T follicular helper cell (primary cell): Measurements from ENCODE around the gene DSG2.

Source experiments
- DNase-seq: peaks from one replicate; pipeline ENCODE4 v3.0.0-alpha.2; 2020; ENCODE audit warnings: low read depth

DSG2 gene

GRCh38 chr18:31555971-31556747 lies 58.2 kb downstream of the DSG2 start:
- peak; percentile 2 for DNase-seq

- no peak for DNase-seq
Observed at GRCh38 chr18:31557446-31557845, 59.5 kb downstream of the DSG2 start.

GRCh38 chr18:31558567-31558966 lies 60.6 kb downstream of the DSG2 start:
- DNase-seq, result no peak

GRCh38 chr18:31562726-31563125 lies 64.7 kb downstream of the DSG2 start:
- no peak for DNase-seq

GRCh38 chr18:31563778-31564177 lies 65.8 kb downstream of the DSG2 start:
- no peak for DNase-seq

GRCh38 chr18:31565345-31565744 lies 67.4 kb downstream of the DSG2 start:
- DNase-seq, result no peak

GRCh38 chr18:31565782-31566512 lies 68.0 kb downstream of the DSG2 start:
- DNase-seq, result no peak

GRCh38 chr18:31566576-31567306 lies 68.8 kb downstream of the DSG2 start:
- DNase-seq, result no peak

- DNase-seq, result no peak
Observed at GRCh38 chr18:31572368-31572767, 74.4 kb downstream of the DSG2 start.

- DNase-seq, result no peak
Observed at GRCh38 chr18:31573051-31573450, 75.1 kb downstream of the DSG2 start.

GRCh38 chr18:31574359-31574758 lies 76.4 kb downstream of the DSG2 start:
- DNase-seq, result no peak

GRCh38 chr18:31575515-31576257 lies 77.7 kb downstream of the DSG2 start:
- DNase-seq, result no peak

GRCh38 chr18:31576670-31577069 lies 78.7 kb downstream of the DSG2 start:
- DNase-seq, result no peak

- no peak for DNase-seq
Observed at GRCh38 chr18:31577195-31577594, 79.2 kb downstream of the DSG2 start.

GRCh38 chr18:31578126-31578525 lies 80.1 kb downstream of the DSG2 start:
- no peak for DNase-seq

GRCh38 chr18:31579375-31579774 lies 81.4 kb downstream of the DSG2 start:
- DNase-seq, result no peak

GRCh38 chr18:31581498-31582197 lies 83.7 kb downstream of the DSG2 start:
- no peak for DNase-seq

- DNase-seq, result no peak
Observed at GRCh38 chr18:31583185-31583854, 85.3 kb downstream of the DSG2 start.

GRCh38 chr18:31585991-31586390 lies 88.0 kb downstream of the DSG2 start:
- DNase-seq, result no peak

GRCh38 chr18:31586616-31587015 lies 88.6 kb downstream of the DSG2 start:
- DNase-seq, result no peak

- no peak for DNase-seq
Observed at GRCh38 chr18:31587529-31587928, 89.6 kb downstream of the DSG2 start.
